Type B pancreatic cell (in vitro differentiated cells): ENCODE measurements around the gene RUVBL1. TPM values are rescaled to one million over a fixed set of nuclear protein-coding genes. Genes with fewer than 3 reads are reported as not detected.

ENCODE experiments used
- DNase-seq: peaks from one replicate; pipeline ENCODE4 v3.0.0; 2021; ENCODE audit warnings: mixed read lengths; ENCODE audit not compliant: unreplicated experiment; ENCODE audit errors: extremely low spot score
- H3K27ac Mint-ChIP-seq: 2 replicates; pipeline ENCODE4 v1.8.0; 2021; ENCODE audit warnings: mild to moderate bottlenecking, mixed read lengths
- H3K27me3 Mint-ChIP-seq: 2 replicates; pipeline ENCODE4 v1.8.0; 2021; ENCODE audit warnings: mixed read lengths
- H3K36me3 Mint-ChIP-seq: 2 replicates; pipeline ENCODE4 v1.8.0; 2021; ENCODE audit warnings: mixed read lengths
- H3K4me1 Mint-ChIP-seq: one replicate; pipeline ENCODE4 v1.8.0; 2021; ENCODE audit warnings: mixed read lengths; ENCODE audit not compliant: unreplicated experiment
- H3K4me3 Mint-ChIP-seq: 2 replicates; pipeline ENCODE4 v1.8.0; 2021; ENCODE audit warnings: mild to moderate bottlenecking, mixed read lengths
- H3K9me3 Mint-ChIP-seq: 2 replicates; pipeline ENCODE4 v1.8.0; 2021; ENCODE audit warnings: mixed read lengths
- total RNA-seq: library from RNA; stranded (reverse); gene quantifications from 2 replicates; pipeline ENCODE4 v1.2.1, GENCODE V29; 2021; ENCODE audit warnings: low replicate concordance
- TF ChIP-seq, protein P1 (sequence below): fragments of 200-600 bp; sonication (generic); conservative IDR thresholded peaks from 2 replicates; pipeline ENCODE4 v1.5.0; 2021; ENCODE audit warnings: antibody characterized with exemption, mild to moderate bottlenecking

The RUVBL1 gene
- total RNA-seq, 1 donor from 2014 or later, result 61.1 TPM

DNA sequence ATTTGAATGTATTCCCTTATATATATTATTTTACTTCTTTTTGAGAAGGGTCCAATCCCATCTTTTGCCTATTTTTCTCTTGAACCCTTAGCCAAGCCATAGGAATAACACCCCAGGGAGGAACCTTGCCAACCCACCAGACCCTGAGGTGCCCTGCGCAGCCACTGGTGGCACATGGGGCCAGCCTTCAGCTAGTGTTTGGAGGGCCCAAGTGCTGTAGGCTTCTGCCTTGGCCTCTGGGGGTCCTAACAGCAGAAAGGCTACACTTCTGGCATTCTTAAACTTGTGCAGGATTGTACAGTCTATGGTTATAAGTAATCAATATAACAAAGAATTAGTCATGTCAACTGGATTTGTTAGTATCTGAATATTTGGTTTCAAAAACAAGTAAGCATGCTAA lies 34.5 kb downstream of the RUVBL1 start:
- TF ChIP-seq, protein P1, sequence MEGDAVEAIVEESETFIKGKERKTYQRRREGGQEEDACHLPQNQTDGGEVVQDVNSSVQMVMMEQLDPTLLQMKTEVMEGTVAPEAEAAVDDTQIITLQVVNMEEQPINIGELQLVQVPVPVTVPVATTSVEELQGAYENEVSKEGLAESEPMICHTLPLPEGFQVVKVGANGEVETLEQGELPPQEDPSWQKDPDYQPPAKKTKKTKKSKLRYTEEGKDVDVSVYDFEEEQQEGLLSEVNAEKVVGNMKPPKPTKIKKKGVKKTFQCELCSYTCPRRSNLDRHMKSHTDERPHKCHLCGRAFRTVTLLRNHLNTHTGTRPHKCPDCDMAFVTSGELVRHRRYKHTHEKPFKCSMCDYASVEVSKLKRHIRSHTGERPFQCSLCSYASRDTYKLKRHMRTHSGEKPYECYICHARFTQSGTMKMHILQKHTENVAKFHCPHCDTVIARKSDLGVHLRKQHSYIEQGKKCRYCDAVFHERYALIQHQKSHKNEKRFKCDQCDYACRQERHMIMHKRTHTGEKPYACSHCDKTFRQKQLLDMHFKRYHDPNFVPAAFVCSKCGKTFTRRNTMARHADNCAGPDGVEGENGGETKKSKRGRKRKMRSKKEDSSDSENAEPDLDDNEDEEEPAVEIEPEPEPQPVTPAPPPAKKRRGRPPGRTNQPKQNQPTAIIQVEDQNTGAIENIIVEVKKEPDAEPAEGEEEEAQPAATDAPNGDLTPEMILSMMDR, result no peak
- H3K4me1 Mint-ChIP-seq, result no peaks in the 10 kb centered on the region
- H3K27ac Mint-ChIP-seq, result no peak overlapping the region

DNA sequence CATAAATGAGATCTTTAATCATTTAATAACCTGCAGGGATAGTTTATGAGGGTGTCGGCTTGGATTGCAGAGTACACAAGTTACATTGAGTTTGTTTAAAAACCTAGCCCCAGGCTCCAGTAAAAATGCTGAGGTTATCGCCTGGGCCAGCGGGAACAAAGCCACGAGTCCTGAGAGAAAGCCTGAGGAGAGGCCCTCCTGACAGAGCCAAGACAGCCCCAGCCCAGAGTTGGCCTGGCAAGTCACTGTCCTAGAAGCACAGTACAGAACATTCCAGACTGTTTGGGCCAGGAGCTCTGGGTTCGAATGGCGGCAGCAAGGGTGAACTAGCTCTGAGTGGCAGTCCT lies 39.0 kb downstream of the RUVBL1 start:
- H3K36me3 Mint-ChIP-seq, result peaks cover 14% of the 10 kb centered on the region
- no peaks in the 10 kb centered on the region for H3K9me3 Mint-ChIP-seq
- peak overlapping the region; percentile 12 for H3K27ac Mint-ChIP-seq

More for the DNA sequence above, 34.5 kb downstream of the RUVBL1 start:
- no peak overlapping the region for H3K4me3 Mint-ChIP-seq
- no peaks in the 10 kb centered on the region for H3K9me3 Mint-ChIP-seq
- DNase-seq, result no peak
- peaks cover 5% of the 10 kb centered on the region for H3K36me3 Mint-ChIP-seq
- H3K27me3 Mint-ChIP-seq, result no peaks in the 10 kb centered on the region

DNA sequence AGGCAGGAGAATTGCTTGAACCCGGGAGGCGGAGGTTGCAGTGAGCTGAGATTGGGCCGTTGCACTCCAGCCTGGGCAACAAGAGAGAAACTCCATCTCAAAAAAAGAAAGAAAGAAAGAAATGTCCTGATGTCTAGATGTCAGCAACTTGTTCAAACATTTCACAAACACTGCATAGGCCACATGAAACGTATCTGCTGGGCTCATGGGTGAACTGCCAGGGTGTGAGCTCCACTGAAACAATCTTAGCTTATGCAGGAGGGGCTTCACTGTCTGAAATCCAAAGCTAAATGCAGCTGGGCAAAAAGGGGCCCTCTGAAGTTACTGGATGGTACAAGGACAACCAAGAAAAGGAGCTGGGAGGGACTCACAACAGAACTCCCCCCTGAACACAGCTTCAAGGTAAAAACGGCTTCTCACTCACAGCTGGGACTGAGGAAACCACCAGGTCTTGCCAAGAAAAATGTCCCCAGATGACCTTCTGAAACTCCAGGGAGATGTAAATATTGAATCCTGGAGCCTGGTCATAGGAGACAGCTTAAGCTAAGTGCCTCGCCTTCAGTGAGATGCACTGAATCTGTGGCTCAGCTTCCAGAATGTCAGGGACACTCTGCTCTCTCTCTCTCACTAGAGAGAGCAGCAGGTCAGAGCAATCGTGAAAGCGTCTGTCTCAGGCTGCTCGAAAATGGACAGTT lies 39.5 kb downstream of the RUVBL1 start:
- no peak overlapping the region for H3K4me3 Mint-ChIP-seq
- H3K36me3 Mint-ChIP-seq, result peaks cover 15% of the 10 kb centered on the region
- no peaks in the 10 kb centered on the region for H3K9me3 Mint-ChIP-seq
- peak overlapping the region; percentile 12 for H3K27ac Mint-ChIP-seq
- TF ChIP-seq, protein P1, result no peak
- H3K27me3 Mint-ChIP-seq, result no peaks in the 10 kb centered on the region
- peaks cover 6% of the 10 kb centered on the region for H3K4me1 Mint-ChIP-seq
- no peak for DNase-seq

More for the DNA sequence above, 39.0 kb downstream of the RUVBL1 start:
- Mint-ChIP-seq H3K4me1 (peaks cover 6% of the 10 kb centered on the region), H3K4me3 (no peak overlapping the region), H3K27me3 (no peaks in the 10 kb centered on the region)
- TF ChIP-seq, protein P1, result no peak
- no peak for DNase-seq

DNA sequence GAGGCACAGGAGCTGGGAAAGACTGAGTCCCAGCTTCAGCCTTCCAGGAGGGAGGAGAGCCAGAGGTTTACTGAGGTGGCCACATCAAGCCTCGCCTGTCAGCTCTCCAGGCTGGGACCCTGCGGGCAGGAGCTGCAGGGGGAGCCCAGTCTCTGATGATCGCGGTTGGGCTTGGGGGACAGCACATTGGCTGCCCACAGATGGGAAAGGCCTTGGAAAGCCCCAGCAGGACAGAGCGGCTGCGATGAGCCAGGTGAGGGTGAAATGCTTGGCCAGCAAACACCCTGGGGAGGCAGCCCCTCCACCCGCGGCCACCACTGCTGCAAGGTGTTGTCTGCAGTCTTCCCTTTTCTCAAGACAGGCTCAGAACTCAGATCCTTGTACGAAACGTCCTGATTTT lies 40.2 kb downstream of the RUVBL1 start:
- no peak for DNase-seq

DNA sequence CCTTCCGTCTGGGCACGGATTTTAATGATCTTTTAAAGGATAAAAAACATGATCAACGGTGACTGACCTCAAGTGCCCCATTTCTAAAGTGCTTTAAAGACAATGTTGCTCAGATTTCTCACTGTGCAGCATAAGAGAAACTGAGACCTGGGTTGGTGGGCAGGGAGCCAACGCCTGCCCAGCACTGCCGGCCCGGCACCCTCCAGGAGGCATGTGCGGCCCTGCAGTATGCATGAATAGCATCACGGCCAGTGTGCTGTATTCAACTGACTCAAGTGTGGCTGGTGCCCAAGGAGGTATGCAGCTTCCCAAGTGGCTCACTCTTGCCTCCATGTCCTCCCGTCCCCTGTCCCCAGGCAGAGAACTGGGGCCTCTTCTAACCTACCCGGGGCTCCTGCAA lies 41.1 kb downstream of the RUVBL1 start:
- peaks cover 6% of the 10 kb centered on the region for H3K4me1 Mint-ChIP-seq
- H3K27me3 Mint-ChIP-seq, result no peaks in the 10 kb centered on the region

More for the DNA sequence above, 40.2 kb downstream of the RUVBL1 start:
- peaks cover 15% of the 10 kb centered on the region for H3K36me3 Mint-ChIP-seq
- no peaks in the 10 kb centered on the region for H3K27me3 Mint-ChIP-seq
- no peaks in the 10 kb centered on the region for H3K9me3 Mint-ChIP-seq
- no peak overlapping the region for H3K27ac Mint-ChIP-seq
- TF ChIP-seq, protein P1, result no peak
- H3K4me3 Mint-ChIP-seq, result no peak overlapping the region
- H3K4me1 Mint-ChIP-seq, result peaks cover 6% of the 10 kb centered on the region

More for the DNA sequence above, 41.1 kb downstream of the RUVBL1 start:
- no peak for DNase-seq
- Mint-ChIP-seq H3K4me3 (no peak overlapping the region), H3K9me3 (no peaks in the 10 kb centered on the region), H3K27ac (no peak overlapping the region), H3K36me3 (peaks cover 15% of the 10 kb centered on the region)
- TF ChIP-seq, protein P1, result no peak
